Measurements from ENCODE around the gene LMF2.

LMF2 gene

DNA sequence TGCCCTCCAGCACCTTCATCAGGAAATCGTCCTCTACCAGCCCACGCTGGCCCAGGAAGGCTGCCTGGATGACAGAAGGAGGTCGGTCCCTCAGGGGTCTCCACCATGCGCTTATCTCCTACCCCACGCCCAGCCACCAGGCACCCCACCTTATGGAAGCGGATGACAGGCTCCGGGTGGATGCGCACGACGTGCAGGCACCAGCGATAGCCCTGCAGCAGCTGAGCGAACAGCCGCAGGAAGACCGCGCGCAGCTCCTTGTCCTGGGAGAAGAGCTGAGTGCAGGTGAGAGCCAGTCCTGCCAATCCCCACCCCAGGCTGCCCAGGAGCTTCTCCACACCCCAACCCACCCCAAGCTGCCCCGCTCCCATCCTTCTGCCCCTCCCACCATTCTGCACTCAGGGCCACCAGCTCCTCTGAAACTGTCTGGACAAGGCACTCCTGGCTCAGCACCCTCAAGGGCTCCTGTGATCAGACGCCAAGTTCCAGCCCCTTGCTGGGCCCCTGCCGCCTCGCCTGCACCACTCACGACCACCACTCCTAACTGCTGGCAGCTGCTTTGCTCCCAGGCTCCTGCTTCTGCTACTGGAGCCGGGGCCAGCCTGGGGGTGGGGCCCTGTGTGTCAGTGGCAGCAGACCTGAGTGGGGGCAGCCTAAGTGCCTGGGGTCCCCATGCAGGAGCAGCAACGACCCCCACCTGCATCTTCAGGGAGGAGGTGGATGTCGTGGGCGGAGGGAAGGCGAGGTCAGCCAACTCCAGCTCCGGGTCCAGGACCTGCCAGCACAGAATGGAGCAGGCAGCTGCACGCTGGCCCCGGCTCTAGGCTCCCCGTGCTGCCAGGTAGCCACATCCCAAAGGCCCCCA lies 42.2 kb downstream of the LMF2 start:
- DNase-seq (ENCODE audit: low spot score): no peak
- FAIRE-seq: no peak

DNA sequence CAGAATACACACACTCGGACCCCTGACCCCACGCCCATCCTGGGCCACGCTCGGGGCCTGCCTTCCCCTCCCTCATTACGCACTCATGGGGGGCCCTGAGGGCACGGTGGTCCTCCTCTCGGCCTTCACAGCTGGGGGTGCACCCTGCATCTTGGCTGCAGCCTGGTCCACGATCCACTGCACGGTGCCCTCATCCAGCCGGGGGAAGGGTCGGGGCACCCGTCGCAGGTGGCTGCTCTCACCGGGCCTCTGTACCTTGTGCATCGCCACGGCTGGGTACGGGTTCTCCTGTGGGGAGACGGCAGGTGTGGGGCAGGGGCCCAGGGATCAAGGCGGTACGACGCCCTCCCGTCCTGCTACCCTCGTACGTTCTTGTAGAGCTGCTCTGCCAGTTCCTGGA lies 43.1 kb downstream of the LMF2 start:
- DNase-seq (ENCODE audit: low spot score) (no peak), FAIRE-seq (no peak)

DNA sequence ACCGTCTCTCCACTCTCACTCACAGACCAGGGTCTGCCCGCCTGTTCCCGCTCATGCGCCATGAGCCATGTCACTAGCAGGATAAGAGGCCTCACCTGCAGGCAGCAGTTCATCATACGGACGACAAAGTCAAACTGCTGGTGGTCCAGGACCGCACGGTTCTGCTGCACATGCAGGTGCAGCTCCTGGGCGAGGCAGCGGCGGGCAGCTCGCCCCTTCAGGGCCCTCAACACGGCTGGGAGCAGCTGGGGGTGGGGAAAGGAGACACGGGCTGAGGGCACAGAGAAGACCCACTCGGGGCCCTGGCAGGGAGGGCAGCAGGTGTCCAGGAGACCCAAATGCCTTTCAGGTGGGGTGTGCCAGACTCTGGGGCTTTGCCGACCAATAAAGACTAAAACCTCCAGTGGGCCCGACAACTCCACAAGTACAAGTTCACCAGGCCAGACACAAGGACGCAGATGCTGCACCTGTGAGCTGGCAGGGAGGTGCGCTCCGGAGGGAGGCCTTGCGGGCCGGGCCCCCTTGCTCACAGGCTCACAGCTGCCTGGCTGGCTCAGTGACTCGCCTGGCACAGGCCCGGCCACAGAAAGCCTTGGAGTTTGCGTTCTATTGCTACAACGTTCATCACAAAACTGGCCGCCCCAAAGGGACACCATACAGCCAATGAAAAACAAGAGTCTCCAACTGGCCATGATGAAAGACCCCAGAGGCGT lies 44.2 kb downstream of the LMF2 start:
- no peak for DNase-seq (ENCODE audit: low spot score)
- no peak for FAIRE-seq

DNA sequence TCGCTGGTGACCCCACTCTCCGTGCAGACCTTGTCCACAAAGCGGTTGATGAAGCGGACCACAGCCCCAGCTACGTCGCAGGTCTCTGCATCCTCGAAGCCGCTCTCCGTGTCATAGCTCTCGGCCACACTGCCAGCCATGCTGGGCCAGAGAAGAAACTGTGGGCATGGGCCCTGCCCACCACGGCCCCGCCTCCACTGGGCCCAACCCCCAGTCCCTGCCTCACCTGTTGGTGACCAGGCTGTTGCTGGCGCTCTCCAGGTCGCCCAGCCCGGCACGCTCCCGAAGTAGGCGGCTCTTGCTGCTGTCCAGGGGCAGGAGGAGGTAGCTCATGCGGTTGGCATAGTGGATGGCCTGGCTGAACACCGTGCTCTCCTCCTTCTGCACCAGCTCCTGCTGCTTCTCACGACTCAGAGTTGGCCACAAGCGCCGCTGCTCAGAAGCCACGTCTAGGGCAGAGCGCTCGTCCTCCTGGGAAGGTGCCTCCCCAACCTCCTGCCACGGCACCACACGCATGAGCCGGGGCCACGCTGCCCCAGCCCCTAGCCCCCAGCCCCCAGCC lies 45.4 kb downstream of the LMF2 start:
- FAIRE-seq: no peak
- no peak for DNase-seq (ENCODE audit: low spot score)

DNA sequence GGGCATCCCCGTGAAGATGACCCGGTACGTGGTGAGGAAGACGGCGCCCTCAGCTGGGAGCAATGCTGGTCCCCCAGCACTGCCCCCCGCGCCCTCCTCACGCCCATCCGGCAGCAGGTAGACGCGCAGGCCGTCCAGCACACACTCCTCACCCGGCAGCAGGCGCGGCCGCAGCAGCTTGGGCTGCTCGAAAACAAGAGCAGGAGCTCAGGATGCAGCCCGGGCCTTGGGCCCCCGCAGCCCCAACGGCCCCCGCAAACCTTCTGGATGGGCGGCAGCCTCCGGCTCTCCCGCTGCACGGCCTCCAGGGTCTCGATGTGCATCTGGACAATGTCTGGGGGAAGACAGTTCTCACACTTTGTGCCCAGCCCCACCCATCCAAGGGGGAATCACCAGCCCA lies 46.0 kb downstream of the LMF2 start:
- FAIRE-seq: no peak
- no peak for DNase-seq (ENCODE audit: low spot score)

DNA sequence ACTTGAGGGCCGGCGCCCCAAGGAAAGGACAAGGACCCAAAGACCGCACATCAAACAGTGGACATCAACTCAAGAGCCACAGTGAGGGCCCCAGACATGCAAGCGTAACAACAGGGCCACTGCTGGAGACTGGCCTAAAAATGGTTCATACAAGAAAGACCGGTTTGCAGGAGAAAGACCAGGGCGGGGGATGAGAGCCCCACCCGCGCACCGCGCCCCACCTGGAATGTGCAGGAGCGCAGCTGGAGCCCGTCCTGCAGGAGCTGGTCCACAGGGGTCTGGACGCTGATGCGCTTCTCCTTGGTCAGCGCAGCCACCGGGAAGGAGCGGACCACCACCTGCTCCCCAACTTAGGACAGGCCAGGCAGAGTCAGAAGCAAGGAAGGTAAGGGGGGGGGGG lies 46.6 kb downstream of the LMF2 start:
- DNase-seq (ENCODE audit: low spot score) (no peak), FAIRE-seq (no peak)

DNA sequence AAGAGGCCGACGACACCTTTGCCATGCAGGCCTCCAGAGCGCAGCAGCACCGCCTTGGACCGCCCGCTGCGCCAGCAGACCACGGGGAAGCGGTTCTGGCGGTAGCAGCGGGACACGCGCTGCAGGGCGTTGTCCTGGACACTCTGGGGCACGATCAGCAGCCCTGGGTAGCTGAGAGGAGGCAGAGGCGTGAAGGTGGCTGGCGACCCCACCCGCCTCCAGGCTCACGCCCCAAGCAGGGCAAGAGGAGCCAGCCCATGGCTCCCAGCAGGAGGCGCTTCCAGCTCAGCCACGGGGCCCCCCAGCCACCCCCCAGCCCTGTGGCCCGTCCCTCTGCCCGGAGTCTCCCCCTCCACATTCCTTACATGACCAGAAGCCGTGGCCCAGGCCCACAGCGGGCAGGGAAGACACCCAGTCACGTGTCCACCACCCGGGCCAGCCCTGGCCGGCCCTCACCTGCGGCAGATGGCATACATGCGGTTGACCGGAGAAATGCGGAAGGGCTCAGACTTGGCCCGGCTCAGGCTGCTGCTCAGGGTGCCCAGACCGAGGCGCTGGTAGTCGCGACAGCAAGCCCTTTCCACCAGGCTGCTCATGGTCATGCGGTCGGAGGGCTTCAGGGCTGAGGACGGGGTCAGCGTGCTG lies 47.9 kb downstream of the LMF2 start:
- FAIRE-seq (no peak), DNase-seq (ENCODE audit: low spot score) (no peak)

DNA sequence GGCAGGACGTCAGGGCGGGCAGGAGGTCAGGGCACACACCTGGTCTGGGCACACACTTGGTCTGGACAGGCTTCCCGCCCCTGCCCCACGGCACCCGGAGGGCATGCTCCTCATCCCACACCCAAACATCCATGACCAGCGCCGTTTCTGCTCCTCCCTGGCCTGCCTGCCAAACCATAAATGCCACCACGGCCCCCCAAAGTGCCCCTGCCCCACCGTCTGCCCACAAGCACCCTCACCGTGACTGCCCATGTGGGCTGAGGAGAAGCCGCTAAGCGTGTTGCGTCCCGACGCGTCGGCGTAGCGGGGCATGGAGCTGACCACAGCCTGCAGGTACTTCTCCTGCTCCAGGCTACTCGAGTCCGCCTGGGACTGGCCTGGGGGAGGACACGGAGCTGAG lies 48.5 kb downstream of the LMF2 start:
- no peak for FAIRE-seq
- DNase-seq (ENCODE audit: low spot score): no peak

DNA sequence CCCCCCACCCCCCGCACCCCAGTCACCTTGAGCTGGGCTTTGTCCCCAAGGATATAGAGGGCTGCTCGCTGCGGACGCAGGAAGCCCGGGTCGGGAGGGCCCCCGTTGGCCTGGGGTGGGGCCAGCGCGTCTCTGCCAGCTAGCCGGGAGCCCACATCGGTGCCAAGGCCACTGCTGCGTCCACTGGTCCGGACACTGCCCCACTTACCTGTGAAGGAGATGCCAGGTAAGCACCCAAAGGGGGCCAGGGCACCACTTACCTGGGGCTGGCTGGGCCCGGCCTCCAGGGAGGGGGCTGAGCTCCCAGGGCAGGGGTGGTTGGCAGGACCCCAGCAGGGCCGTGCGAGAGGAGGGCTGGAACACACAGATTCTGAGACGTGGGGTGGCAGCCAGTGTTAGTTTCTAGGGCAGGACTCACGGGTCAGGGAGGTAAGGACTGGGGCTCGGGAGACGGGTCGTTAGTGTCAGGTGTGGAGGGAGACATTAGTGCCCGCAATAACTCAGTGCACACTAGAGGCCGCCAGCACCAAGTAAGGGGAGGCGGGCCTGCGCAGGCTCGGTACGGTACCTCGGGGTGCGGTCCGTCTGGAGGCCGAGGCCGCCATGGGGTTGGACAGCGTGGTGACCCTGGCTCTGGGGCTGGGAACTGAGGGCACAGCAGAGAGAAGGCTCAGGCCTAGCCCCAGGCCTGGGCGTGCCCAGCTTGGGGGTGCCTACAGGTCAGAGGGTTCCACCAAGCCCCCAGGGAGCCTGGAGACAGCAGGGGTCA lies 50.9 kb downstream of the LMF2 start:
- no peak for FAIRE-seq
- DNase-seq (ENCODE audit: low spot score): no peak

DNA sequence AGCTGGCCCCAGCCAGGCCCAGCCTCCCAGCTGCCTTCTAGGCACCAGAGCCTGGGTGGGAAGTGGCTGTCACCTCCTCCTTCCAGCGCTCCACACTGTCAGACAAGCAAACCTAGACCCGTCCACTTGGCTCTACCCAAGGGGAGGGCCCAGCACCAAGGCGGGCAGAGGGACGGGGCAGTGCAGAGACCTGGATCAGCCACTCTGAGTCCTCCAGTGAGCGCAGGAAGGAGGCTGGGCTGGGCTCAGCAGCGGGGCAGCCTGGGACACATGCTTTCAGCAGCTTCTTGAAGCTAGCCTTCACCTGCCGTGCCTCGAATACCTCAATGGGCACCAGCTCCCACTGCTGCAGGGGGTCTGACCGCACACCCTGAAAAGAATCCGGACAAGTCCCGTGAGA lies 51.5 kb downstream of the LMF2 start:
- FAIRE-seq: no peak
- no peak for DNase-seq (ENCODE audit: low spot score)

DNA sequence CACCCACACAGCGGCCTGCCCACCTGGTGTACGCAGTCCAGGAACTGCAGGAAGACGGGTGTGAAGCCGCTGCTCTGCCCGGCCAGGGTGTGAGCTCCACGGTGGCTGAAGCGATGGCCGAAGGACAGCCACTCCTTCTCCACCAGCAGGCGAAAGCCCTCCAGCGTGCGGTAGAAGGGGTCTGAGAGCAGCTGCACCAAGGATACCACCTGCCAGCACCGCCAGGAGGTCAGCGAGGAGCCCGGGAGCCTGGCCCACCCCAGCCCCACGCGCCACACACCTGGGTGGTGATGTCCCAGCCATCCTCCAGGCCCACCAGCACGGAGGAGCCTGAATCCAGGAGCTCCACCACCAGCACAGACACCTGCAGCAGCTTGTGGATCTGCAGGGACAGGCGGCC lies 52.3 kb downstream of the LMF2 start:
- no peak for FAIRE-seq
- DNase-seq (ENCODE audit: low spot score): no peak

DNA sequence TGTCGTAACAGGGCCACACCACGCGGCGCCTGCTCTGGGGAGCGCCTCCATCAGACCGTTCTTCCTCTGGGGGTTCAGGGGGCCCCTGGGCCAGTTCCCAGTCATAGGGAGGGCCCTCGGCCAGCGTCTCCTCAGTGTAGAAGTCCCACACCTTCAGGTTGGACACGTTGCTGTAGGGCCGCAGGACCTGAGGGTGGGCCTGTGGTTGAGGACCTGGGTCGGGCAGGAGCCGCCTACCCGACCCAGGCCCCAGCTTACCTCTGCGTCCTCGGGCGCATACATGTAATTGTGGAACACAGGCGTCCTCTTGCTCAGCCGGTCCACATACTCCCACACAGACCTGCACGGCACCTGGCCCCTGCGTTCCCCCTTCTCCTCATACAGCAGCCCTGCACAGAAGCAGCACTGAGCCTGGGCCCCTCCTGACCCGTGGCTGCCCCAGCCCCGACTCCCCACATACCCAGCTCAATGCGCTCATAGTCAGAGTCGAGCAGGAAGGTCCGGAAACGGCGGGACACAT lies 52.9 kb downstream of the LMF2 start:
- no peak for DNase-seq (ENCODE audit: low spot score)
- FAIRE-seq: no peak
